ENCODE data around the gene RBCK1. TPM values are rescaled to one million over a fixed set of nuclear protein-coding genes. Genes with fewer than 3 reads are reported as not detected.
"Not testable (repeated sequence)": the region's sequence is repeated elsewhere in the genome, so short reads cannot be mapped to it uniquely, and the experiment has no call there.

The RBCK1 gene
- total RNA-seq, 1 donor from 2014 or later, result 111 TPM

DNA sequence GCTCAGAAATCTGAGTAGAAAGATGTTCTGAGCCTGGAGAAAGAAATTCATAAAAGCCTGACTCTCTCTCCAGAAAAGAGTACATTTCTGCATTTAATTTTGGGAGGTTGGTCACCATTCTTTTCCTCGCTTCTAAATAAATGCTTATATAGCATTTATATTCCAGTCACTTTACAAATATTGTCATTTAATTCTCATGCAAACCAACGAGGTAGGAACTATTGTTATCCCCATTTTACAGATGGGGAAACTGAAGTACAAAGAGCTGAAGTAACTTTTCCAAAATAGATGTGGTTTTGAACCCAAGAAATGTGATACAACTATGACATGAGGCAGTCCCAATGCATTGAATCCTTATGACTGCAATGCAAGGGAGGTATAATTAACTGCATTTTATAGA is 32.0 kb upstream of the RBCK1 start:
- DNase-seq, result no peak

- no peak for DNase-seq
Measured at GRCh38 chr20:376750-377149, 31.3 kb upstream of the RBCK1 start.

- DNase-seq, result not testable (repeated sequence)
Measured at GRCh38 chr20:377578-377977, 30.5 kb upstream of the RBCK1 start.

DNA sequence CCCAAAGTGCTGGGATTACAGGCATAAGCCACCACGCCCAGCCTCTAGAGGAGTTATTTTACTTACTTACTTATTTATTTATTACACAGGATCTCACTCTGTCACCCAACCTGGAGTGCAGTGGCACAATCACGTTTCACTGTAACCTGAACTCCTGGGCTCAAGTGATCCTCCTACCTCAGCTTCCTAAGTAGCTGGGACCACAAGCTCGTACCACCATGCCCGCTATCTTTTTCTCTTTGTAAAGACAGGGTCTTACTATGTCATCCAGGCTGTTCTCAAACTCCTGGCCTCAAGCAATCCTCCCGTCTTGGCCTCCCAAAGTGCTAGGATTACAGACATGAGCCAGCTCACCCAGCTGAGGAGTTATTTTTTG is 29.1 kb upstream of the RBCK1 start:
- no peak for DNase-seq

GRCh38 chr20:380763-381580 is 27.1 kb upstream of the RBCK1 start:
- peak; percentile 63 for DNase-seq

GRCh38 chr20:381581-382290 is 26.4 kb upstream of the RBCK1 start:
- peak; percentile 68 for DNase-seq

DNA sequence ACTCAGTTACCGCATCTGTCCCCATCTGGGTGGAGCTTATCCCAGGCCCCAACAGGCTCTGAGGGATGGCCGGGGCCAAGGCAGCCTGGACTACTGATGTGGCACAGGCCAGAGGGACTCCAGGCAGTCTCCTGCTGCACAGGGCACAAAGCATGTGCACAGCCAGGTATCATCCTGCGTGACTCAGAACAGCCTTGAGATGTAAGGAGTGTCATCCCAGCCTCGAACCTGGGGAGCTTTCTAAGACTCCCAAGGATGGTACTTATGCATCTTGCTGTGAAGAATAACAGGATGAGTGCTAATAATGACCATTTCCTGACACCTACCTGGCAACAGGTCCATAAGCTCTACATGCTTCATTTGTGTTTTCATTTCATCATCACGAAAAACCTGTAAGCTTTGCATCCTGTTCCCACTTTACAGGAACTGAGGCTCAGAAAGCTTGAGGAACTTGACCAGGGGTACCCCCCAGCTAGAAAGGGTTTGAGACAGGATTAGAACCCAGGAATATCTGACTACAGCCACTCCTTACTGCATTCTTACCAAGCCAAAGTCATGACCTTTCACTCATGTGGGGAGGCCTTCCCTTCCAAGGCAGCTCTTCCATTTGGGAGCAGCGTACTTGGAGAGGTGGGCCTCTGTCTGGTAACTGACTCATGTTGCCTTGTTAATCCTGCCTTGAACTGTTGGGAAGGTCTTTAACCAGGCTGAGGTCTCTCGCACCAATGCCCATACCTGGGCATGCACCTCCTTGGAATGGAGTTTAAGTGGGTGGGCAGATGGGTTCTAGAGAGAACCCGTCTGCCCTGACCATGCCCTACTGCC is 25.6 kb upstream of the RBCK1 start:
- peak; percentile 19 for DNase-seq

DNA sequence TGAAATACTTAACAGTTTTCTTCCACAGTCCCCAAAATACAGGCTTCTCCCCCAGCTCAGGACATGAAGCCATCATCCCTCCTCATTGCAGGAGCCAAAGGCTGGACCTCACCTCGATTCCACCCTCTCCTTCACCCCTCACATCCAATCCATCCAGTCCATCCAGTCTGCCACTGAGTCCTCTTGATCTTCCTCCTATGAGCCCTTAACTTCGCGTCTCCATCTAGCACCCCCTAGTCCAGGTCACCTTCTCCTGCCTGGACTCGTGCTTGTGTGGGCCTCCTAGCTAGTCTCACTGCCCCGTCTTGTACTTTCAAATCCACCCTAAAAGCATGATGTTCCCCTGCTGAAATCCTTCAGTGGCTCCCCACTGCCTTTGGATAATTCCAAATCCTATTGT is 24.2 kb upstream of the RBCK1 start:
- no peak for DNase-seq

DNA sequence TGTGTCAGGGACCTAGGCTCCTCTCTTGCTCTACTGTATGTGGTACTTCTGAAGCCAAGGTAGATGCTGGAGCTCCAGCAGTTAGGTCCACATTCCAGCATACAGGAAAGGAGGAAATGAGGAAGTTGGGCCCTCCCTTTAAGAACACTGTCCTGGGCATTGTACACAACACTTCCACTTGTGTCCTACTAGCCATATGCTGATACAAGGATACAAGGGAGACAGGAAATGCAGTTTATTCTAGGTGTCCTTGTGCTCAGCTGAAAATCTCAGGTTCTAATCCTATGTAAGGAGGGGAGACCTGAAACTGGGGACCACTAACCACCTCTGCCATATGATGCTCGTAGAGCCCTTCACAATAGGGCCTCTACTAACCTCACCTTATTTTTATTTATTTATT is 23.4 kb upstream of the RBCK1 start:
- no peak for DNase-seq

DNA sequence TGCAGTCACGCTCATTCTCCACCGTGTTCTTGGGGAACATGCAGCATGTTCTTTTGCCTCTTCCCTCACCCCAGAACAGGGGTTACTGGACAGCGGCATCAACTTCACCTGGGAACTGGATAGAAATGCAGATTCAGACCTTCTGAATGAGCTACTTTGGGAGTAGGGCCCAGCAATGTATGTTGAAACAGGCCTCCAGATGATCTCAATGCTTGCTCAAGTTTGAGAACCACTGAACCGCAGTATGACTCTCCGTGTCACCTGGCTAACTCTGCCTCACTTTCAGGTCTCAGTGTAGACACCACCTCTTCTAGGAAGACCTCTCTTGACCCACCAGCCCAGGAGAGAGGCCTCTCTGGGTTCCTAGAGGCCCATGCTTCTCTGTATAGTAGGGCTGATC is 22.7 kb upstream of the RBCK1 start:
- no peak for DNase-seq

GRCh38 chr20:386634-387033 is 21.5 kb upstream of the RBCK1 start:
- DNase-seq, result not testable (repeated sequence)

- DNase-seq, result no peak
Measured at GRCh38 chr20:387520-387919, 20.6 kb upstream of the RBCK1 start.

- DNase-seq, result no peak
Measured at GRCh38 chr20:388034-388994, 19.8 kb upstream of the RBCK1 start.

DNA sequence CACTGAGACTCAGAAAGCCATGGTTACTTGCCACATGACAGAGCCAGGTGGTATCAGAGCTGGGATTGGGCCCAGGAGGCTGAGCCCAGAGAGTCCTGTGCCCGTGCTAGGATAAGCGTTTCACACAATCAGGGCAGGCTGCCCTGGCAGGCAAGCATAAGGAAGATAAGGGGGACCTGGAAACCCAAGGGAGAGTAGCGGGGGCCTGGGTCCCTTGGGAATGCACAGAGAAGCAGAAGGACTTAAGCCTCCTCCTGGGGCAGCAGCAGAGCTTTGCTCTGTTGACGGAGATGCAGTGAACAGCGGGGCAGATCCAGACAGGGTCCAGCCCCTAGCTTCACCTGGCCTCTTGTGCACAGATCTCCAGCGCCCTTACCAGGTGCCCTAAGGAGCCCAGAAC is 18.9 kb upstream of the RBCK1 start:
- DNase-seq, result no peak

GRCh38 chr20:391041-391711 is 16.9 kb upstream of the RBCK1 start:
- no peak for DNase-seq

GRCh38 chr20:393296-393695 is 14.8 kb upstream of the RBCK1 start:
- not testable (repeated sequence) for DNase-seq

- DNase-seq, result no peak
Measured at GRCh38 chr20:396252-396618, 11.9 kb upstream of the RBCK1 start.

GRCh38 chr20:396619-397431 is 11.3 kb upstream of the RBCK1 start:
- no peak for DNase-seq

- DNase-seq, result no peak
Measured at GRCh38 chr20:397432-398237, 10.5 kb upstream of the RBCK1 start.

- DNase-seq, result no peak
Measured at GRCh38 chr20:399182-399707, 8.9 kb upstream of the RBCK1 start.

All from dermis blood vessel endothelial cell (primary cell).